GM10266 (cell line): ENCODE data around the gene OGDHL.

ENCODE experiments used
- DNase-seq: peaks from one replicate; pipeline ENCODE4 v3.0.0; 2012; ENCODE audit errors: extremely low spot score
- CTCF ChIP-seq: IDR thresholded peaks from 2 replicates; pipeline ENCODE4 v1.5.1; 2012; ENCODE audit warnings: mild to moderate bottlenecking, low read depth; ENCODE audit not compliant: control insufficient read depth, insufficient read depth; ENCODE audit errors: missing control alignments

OGDHL gene

DNA sequence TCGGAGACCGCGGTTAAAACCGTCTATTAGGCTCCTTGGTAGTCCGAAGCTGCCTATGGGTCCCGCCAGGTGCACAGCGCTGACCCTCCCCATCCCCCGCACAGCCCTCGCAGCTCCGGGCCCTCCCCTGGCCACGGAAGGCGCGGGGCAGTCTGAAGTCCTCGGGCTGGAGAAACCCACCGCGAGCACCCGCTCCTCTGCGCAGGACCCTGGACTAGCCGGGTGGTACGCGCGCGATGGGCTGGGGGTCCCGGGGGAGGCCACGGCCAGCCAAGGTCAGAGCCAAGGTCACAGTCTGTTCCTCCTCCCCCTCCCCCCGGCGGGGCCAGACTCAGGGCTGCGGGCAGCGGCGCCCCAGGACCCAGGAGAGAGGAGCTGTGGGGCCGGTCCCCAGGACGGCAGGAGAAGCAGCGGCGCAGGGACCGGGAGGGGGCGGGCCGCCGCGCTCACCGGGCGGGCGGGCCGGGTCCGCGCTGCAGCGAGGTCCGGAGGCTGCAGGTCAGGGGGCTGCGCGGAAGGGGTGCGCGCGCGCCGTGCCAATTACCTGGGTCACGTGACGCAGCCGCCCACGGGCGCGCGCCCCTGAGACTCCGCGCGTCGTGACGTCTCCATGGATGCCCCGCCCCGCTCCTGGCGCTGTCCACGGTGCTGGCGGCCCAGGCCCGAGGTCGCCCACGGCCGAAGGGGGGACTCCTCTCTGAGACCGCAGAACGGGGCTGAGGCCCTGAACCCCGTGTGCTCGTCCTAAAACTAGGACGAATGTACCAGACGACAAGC lies at the start of gene OGDHL:
Gene OGDHL, minus strand, starts transcription at position 535 of the 777 bp plus-strand sequence. CDS start 3,731 bp downstream, outside the sequence.
- peak; percentile 93 for DNase-seq
- no peak for TF ChIP-seq CTCF

- no peak for DNase-seq
- TF ChIP-seq CTCF: no peak
Observed at GRCh38 chr10:49803988-49804387, 41.9 kb upstream of the OGDHL start.

GRCh38 chr10:49798275-49798674 lies 36.2 kb upstream of the OGDHL start:
- no peak for DNase-seq
- TF ChIP-seq CTCF: no peak

DNA sequence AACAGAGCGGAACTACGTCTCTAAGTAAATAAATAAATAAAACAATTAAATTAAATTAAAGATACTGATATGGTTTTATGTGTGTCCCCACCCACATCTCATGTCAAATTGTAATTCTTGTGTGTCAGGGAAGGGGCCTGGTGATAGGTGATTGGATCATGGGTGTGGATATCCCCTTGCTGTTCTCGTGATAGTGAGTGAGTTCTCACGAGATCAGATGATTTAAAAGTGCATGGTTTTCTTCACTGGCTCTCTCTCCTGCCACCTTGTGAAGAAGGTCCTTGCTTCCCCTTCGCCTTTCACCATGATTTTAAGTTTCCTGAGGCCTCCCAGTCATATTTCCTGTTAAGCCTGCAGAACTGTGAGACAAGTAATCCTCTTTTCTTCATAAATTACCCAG lies 29.0 kb upstream of the OGDHL start:
- no peak for DNase-seq
- no peak for TF ChIP-seq CTCF

GRCh38 chr10:49784681-49785080 lies 22.6 kb upstream of the OGDHL start:
- no peak for TF ChIP-seq CTCF
- DNase-seq: no peak

- TF ChIP-seq CTCF: no peak
- DNase-seq: no peak
Observed at GRCh38 chr10:49783645-49784044, 21.5 kb upstream of the OGDHL start.

DNA sequence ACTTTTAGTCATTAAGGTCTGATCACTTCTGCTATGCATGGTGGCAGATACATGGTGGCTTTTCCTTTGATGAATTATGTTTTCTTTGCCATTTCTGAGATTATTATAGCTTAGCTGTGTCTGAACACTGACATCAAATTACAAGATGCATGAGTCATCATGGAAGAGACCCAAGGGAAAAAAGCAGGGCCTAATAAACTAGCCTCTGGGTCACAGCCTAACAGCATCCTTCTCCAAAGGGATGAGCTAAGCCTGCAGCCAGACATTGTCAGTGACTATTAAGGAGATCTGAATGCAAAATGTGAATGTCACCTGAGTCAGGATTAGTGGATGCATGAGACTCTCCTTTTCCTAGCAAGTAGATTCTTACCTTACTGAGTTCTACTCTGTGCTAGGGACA lies 19.1 kb upstream of the OGDHL start:
- no peak for DNase-seq
- no peak for TF ChIP-seq CTCF
